Measurements from ENCODE around the gene RAPGEF4.
A peak's percentile ranks its signal among the peaks of the same experiment; 100 is the strongest.

Gene RAPGEF4

DNA sequence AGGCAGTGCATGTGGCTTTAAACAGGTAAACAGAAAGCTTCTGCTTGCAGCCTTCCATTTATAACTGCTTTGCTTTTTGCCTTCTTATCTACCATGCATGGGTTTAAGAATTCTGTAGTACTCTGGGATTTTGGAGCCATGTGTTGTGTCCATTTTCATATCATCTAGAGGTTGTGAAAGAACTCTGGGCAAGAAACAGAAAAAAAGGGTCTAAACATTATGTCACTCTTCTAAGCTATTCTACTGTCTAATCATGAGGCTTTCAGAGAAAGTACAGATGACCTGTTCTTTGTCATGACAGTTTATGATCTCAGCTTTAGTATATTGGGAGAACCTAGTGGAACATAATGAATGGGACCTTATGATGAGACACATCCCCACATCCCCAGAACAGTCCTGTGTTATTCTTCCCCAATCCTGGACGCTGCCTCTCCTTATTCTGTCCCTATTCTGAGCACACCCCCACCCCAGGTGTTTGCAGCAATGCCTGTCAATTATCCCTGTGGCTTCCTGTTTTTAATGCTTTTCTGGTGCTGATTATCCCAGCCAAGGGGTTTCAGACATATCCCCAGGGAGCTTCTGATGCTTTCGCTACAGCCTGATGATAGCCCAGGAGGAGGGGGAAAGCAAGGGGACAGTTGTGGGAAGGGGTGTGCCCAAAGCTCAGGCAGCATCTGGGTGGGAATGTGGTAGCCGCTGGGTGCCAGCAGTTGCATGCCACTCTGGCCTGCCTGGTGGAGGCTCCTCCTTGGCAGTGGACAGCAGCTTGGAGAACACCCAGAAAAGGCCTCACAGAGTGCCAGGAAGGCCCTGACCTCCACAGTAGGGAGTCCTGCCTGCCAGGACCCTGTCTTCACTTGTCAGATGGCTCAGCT, 170.5 kb downstream of the RAPGEF4 start:
- no peak for DNase-seq (ENCODE audit: low spot score)

DNA sequence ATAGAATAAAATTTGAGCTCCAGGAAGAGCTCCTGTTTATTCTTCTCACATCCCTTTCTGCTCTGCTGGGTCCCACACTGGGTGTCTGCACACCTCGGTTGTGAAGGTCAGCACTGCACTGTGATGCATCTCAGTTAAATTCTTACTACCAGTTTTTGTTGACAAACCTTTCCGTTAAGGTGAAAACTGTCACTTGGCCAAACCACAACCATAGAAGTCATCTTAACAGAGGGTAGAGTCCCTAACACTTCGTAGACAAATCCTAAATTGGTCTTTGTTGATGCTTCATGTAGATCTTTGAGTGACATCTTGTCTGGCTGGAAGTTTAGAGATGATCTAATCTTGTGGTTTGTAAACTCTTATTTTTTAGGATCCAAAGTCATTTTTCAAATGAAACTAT, 172.6 kb downstream of the RAPGEF4 start:
- DNase-seq (ENCODE audit: low spot score): no peak

DNA sequence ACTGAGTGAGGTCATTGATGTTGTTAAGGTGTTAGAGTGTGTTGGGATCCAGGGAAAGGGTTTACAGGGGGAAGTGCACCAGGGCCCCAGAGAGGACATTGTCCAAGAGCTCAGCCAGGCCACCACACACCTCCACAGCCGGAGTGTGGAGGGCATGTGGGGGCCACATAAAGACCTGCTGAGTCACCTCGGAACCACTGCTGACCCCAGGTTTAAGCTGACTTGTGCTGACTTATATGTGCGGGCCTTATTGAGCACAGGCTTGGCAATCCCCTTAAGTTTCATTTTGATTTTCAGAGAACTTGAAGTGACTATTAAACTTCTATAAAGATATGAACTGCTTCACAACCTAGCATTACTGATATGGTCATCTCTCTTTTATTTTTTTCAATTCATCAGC, 173.8 kb downstream of the RAPGEF4 start:
- no peak for DNase-seq (ENCODE audit: low spot score)

DNA sequence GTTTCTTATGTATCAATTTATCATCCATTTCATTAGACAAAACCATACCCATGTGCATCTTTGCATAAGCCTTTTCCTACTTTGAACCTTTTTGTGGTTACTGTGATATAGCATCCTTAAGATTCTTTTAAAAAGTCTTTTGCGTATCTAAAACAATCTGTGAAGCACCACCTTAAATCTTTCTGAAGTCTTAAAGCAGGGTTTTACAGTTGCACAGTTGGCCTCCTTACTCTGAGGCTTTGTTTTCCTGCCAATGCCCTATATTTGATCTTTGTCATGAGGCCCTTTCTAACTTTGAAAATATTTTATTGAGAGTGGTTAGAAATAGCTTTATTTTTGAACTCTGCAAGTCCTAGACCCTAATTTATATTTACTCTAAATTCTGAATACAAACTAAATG, 176.6 kb downstream of the RAPGEF4 start:
- no peak for DNase-seq (ENCODE audit: low spot score)

DNA sequence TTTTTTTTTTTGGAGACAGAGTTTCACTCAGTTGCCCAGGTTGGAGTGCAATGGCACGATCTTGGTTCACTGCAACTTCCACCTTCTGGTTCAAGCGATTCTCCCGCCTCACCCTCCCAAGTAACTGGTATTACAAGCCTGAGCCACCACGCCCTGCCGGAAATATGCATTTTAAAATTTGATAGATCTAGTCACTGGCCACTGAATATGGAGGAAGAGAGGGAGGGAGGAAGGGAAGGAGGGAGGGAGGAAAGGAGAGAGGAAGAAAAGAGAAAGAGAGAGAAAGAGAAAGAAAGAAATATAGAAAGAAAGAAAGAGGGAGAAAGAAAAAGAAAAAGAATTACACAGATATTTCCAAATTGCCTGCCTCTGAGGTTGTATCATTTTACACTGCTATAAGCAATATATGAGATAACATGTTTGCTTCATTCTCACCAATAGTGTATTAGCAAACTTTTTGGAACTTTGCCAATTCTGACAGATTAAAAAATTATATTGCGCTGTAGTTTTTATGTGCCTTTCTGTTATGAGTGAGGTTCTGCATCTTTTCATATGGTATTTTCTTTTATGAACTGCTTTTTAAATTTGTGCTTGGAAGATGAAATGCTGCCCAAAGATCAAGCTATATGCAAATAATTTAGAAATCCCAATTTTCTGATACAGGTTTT, 178.8 kb downstream of the RAPGEF4 start:
- DNase-seq (ENCODE audit: low spot score): no peak

DNA sequence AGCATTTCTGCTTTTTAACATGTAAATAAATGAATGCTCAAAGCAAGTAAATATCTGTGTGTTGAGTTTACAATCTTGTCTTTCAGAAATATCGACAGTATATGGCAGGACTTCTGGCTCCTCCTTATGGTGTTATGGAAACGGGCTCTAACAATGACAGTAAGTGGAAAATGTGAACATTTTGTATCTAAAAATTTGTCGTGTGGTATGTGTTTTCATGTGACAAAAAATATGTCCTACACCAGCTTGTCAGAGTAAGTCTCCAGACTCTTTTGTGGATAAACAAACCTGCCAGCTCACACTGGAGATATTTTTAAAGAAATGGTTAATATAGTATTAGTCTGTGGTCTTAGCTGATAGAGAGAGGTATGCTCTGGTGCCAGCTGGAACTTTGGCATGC, 182.1 kb downstream of the RAPGEF4 start:
- DNase-seq (ENCODE audit: low spot score): no peak

DNA sequence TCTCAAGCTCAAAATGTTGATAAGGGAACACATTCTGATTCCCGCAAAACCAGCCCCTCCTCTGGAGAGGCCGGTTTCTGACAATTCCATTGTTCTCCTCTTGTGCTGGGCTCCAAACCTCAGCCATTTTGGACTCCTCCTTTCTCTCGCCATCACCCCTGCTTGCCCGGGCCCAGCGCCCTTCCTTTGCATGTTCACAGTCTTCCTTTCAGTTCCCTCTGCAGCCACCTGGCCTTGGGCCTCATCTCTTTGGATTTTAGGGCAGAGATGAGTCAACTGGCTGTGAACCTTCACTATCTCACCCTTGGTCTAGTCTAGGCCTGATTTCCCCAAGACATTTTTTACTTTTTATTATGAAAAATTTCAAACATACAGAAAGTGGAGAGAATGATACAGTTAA, 184.1 kb downstream of the RAPGEF4 start:
- no peak for DNase-seq (ENCODE audit: low spot score)

DNA sequence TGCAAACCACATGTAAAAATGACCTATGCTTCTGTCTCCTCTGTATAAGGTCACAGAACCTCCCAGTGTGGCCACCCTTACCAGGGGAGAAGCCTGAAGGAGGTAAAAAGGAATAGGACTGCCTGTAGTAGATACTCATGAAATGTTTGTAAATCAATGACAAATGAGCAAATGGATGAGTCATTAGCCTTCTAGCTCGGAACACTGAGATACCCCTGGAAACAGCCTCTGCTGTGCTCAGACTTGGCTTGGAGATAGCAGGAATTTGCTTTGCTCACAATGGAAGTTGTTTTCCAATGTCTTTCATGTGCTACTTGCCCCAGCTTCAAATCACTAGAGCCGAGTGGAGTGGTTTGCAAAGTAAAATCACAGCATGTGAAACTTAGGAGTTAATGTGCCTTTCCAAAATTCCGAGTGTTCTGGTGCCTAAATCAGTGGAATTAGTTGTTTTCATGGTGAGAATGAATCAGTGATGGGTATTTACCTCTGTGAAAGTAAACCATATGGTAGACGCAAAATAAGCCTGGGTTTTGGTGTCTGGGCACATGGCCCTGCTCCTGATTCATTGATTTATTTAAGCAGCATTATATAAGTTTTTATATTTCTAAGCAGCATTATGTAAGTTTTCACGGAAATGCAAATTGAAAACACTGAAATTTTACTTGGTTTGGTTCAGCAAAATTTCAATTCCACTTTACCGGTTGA, 186.0 kb downstream of the RAPGEF4 start:
- no peak for DNase-seq (ENCODE audit: low spot score)

DNA sequence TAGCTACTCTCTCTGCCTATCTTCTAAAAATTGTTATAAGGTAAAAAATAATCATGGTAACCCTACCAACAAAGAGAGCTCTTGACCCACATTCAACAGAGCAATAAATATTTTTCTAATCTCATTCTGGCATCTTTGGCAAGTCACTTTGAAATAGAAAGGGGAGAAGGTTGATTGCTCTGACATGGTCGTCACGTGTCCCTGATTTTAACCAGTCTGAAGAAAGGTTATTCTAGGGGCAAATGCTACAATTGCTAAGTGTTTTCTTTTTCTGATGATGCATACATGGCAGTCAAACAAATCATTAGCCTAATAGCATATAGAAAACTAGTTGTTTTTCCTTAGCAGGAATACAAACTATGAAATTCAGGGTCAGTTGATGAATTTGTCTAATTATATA, 186.7 kb downstream of the RAPGEF4 start:
- no peak for DNase-seq (ENCODE audit: low spot score)

DNA sequence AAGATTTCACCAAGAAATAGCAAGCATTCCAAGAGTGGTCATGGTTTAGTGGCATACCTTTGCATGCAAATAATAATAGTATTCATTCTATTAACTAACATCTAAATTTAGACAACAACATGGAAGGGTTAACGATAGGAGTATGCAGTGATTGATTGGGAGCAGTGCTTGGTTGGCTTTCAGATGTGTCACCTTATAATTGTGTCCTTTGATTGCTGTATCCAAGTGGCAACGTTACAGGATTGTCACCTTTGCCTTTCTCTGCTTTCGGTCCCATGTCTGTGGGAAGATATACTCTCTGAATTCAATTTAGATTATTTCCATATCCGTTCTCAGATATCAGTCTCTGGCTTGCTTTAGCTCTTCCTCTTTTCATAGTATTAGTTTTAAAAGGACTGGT, 187.2 kb downstream of the RAPGEF4 start:
- no peak for DNase-seq (ENCODE audit: low spot score)

DNA sequence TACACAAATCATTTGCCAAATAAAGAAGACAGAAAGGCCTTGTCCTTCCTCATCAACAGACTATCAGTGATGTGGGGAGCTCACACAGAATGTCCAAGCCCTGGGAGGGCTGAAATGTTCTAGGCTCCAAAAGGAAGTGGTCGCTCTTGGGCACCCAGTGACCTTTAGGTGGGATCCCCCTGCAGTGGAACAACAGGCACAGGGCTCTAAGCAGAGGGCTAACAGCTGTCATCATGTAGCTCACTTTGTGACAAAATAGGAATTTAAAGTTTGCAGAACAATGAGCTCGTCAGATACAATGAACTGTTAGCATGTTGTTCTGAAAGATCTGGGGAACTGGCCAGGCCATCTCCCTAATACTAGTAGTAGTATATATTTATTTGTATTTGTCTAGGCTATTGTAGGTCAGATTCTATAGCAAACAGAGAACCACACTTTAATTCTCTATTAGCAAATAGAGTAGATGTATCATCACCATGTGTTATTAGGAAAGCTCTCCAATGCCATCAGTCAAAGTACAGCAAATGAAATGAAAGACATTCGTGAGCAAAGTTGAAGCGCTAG, 188.5 kb downstream of the RAPGEF4 start:
- no peak for DNase-seq (ENCODE audit: low spot score)

DNA sequence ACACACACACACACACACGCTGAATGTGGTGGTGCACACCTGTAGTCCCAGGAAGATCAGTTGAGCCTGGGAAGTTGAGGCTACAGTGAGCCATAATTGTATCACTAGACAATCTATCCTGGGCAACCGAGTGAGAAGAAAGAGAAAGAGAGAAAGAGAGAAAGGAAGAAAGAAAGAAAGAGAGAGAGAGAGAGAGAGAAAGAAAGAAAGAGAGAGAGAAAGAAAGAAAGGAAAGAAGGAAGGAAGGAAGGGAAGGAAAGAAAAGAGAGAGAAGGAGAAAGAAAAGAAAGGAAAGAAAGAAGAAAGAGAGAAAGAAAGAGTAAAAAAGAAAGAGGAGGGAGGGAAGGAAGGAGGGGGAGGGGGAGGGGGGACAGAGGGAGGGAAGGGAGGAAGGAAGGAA, 190.0 kb downstream of the RAPGEF4 start:
- no peak for DNase-seq (ENCODE audit: low spot score)

DNA sequence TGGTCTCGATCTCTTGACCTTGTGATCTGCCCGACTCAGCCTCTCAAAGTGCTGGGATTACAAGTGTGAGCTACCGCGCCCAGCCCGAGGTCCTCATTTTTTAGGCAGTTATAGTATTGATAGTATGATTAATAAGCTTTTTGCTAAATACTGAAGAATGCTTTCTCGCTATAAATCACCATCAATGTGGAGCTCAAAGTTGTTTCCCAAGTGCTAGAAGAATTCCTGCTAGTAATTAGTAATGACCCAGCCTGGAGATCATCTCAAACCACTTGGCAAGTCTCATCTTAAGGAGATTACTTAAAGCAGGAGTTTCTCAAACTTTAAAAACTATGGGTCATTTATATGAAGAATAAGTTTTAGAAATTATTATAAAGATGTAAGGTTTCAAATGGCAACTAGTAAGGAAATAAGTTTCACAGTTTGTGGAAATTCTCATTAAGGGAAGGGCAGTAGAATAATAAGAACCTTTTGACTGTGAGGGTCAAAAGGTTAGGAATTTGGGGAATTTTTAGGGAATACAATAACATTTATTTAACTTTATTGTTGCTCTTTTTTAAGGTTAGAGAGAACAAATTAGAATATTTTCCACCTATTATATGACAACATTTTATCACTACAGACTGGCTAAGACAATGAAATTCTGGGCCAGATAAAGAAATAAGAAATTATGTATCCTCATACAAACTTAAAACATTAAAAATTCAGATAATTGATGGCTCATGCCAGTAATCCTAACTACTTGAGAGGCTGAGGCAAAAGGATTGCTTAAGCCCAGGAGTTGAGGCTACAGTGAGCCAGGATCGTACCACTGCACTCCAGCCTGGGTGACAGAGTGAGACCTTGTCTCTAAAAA, 191.4 kb downstream of the RAPGEF4 start:
- DNase-seq (ENCODE audit: low spot score): no peak

DNA sequence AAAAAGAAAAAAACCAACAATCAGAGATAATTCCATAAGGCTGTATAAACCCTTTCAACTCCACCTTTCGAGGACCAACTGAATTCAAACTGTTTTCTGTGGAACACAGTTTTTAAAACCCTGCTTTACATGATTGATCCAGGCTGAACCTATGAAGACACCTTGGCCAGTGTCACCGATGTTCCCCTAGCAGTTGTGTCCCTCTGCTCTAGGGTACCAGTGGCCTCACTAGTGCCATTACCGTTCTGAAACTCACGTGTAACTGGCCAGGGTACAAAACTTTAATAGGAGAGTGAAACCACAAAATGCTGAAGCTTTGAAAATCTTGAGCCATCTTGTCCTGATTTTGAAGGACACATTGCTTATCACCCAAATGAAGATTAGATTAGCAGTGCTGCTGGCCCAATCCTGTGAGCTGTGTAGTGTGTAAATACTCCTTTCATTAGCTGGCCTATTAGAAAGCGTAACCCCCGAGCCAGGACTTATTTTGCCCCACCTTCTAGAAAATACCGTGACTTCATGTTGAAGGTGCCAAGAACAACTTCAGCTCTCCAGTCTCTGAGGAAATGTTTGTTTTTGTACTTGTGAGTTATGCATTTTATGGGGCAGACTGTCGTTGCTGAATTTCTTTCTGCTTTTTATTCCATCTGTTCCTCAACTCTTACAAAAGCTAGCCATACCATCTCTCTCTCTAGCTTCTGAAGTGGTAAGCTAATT, 192.2 kb downstream of the RAPGEF4 start:
- no peak for DNase-seq (ENCODE audit: low spot score)

DNA sequence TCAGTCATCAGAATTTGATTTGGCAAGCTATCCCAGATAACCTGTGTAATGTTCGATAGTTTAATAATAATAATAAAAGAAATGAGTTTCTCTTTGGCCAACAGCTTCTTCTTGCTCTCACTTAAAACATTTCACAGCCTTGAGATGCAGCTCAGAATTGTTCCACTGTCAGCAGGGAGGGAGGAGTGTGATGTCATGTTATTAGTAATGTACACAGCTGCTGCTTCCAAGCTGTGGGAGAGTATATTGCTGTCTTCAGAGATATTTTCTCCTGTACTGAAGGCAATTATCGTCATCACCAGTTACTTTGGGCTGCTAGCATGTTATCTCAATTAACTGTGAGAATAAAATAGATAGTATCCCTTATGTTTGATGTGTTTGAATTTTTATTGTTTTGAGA, 193.1 kb downstream of the RAPGEF4 start:
- DNase-seq (ENCODE audit: low spot score): no peak

DNA sequence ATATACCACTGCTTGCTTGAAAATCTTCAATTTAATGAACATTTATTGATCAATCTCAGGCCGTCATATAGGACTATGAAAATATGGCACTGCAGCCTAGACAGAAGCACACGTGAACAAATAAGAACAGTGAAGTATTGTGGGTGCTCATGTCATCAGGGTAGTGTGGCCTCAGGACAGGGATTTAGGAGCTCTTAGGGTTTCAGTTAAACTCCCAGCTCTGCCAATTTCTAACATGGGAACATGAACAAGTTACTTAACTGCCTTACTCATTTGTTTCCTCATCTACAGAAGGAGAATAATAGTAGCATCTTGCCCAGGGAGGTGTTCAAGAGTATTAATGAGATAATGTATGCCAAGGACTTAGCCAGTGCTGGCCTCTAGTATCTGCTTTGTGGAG, 194.0 kb downstream of the RAPGEF4 start:
- no peak for DNase-seq (ENCODE audit: low spot score)

DNA sequence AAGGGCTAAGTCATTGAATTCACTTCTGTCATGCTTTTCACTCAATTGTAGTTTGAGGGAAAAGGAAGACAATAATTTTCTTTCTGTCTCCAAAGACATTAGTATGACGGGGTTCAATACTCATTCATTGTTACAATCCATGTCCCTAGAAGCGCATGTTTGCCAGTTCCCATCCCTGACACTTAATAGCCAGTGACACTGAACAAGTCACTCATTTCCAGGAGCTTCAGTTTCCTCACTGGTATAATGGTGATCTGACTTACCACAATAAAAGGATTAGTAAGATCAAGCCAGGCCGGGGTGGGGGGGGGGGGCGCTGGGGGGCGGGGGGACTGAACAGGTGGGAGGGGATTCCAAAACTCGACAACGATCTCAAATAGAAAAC, 195.2 kb downstream of the RAPGEF4 start:
- DNase-seq (ENCODE audit: low spot score): no peak

DNA sequence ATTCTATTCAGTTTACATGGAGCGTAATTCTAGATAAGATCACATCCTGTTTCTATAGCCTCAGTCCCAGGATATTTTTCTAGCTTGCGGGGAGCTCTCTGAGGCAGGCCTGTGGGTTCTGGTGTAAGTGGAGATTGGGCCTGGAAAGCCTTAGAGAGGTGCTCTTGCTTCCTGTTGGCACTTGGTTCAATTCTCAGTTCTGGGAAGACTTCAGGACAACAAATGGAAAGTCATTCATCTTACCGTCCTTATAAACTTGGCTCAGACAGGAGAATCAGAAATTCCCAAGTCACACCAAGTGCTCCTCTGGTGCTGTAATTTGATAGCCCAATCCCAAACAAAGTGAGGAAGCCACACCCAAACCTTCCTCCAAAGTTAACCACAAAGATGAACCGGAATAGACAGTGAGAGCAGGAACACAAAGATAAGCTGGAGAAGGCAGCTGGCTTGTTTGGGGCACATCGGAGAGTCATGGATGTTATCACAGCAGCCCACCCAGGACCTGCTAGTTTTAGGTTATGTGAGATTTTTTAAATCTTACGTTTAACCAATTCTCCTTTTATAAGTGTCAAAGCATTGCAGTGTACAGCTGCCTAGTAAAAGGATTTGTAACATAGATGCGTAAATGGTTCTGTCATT, 195.7 kb downstream of the RAPGEF4 start:
- no peak for DNase-seq (ENCODE audit: low spot score)

DNA sequence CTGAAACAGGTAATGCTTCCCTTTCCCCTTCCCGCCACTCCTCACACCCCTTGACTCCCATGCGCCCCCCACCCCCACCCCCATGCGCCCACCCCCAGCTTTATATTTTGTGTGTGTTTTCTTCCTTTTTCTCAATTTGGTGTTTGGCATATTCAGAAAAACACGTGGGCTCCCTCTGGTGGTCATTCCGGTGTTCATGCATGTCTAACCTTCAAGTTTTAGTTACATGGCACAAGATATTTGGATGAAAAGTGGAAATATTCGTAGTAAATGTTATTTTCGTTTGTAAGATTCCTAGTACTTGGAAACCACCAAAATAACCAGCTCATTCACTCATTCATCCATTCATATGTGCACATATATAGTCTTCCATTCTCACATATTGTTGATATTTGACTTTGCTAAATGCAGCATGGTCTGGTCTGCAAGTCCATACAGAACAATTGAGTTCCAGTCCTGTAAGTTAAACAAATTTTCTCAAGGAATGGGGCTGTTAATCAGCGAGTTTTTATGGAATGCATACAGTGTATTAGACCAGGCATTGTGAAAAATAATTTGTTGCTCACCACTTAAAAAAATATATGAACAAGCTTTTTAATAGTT, 196.4 kb downstream of the RAPGEF4 start:
- peak; percentile 75 for DNase-seq (ENCODE audit: low spot score)

Data from left forelimb (tissue), 1 donor.